K562 (cell line): ENCODE measurements around the gene PRELID3B. TPM values are rescaled to one million over a fixed set of nuclear protein-coding genes. Genes with fewer than 3 reads are reported as not detected.

Source experiments
- HMG20B ChIP-seq: fragments of 250-450 bp; sonication (Bioruptor Pico); IDR thresholded peaks from 2 replicates; pipeline ENCODE4 v1.5.0; 2021; ENCODE audit warnings: mild to moderate bottlenecking
- MTA2 ChIP-seq: fragments of 450-650 bp; IDR thresholded peaks from 2 replicates; pipeline ENCODE4 v1.6.1; 2016; ENCODE audit warnings: low read depth
- RBM39 ChIP-seq: fragments of 200-400 bp; formaldehyde crosslinking; optimal IDR thresholded peaks from 2 replicates; pipeline ENCODE3; 2018; ENCODE audit warnings: low read depth, low read length
- SNRNP70 ChIP-seq: fragments of 200-400 bp; formaldehyde crosslinking; optimal IDR thresholded peaks from 2 replicates; pipeline ENCODE3; 2017; ENCODE audit warnings: low read depth, low read length
- TCF7 ChIP-seq: sonication (generic); IDR thresholded peaks from 2 replicates; pipeline ENCODE4 v1.6.1; 2016; ENCODE audit warnings: antibody characterized with exemption, borderline replicate concordance
- TGIF2 ChIP-seq: sonication (generic); formaldehyde crosslinking; IDR thresholded peaks from 2 replicates; pipeline ENCODE4 v1.8.1; 2022; ENCODE audit warnings: mild to moderate bottlenecking, missing genetic modification reagents, moderate library complexity
- polyA plus RNA-seq, 8 experiments: library from polyadenylated mRNA; depleted of rRNA in 4 of 8; stranded (reverse) in 5 of 8; unstranded in 3 of 8; fragments of >200 nt; fragmentation: Nextera tagmentation in 2 of 8; fragmentation: Illumina TruSeq in 1 of 8; extraction: Ambion mirVana in 2 of 8; extraction: Trizol in 1 of 8; gene quantifications; 2 replicates each; pipeline versions ENCODE4 v1.2.1 to v1.2.3, GENCODE V29; 2011 to 2014; ENCODE audit warnings: inconsistent platforms in 1 of 8, missing spikeins in 1 of 8
- total RNA-seq, 7 experiments: library from RNA; depleted of rRNA in 6 of 7; stranded (reverse); fragments of >200 nt in 6 of 7; fragmentation: Illumina TruSeq in 2 of 7; extraction: Trizol in 2 of 7; gene quantifications; 2 replicates each; pipeline versions ENCODE4 v1.2.1 to v1.2.3, GENCODE V29; 2011 to 2021; ENCODE audit warnings: low replicate concordance in 1 of 7
- TF ChIP-seq, protein P1 (sequence below): fragments of 450-650 bp; IDR thresholded peaks from 2 replicates; pipeline ENCODE4 v1.6.1; 2016; ENCODE audit warnings: mild to moderate bottlenecking, moderate library complexity

Gene PRELID3B
- total and polyA plus RNA-seq, 9 of the 15 experiments (the other 6 are each of a cell fraction or from before 2014, with no cell fraction given) = 77.0 to 186 (median 101) TPM

DNA sequence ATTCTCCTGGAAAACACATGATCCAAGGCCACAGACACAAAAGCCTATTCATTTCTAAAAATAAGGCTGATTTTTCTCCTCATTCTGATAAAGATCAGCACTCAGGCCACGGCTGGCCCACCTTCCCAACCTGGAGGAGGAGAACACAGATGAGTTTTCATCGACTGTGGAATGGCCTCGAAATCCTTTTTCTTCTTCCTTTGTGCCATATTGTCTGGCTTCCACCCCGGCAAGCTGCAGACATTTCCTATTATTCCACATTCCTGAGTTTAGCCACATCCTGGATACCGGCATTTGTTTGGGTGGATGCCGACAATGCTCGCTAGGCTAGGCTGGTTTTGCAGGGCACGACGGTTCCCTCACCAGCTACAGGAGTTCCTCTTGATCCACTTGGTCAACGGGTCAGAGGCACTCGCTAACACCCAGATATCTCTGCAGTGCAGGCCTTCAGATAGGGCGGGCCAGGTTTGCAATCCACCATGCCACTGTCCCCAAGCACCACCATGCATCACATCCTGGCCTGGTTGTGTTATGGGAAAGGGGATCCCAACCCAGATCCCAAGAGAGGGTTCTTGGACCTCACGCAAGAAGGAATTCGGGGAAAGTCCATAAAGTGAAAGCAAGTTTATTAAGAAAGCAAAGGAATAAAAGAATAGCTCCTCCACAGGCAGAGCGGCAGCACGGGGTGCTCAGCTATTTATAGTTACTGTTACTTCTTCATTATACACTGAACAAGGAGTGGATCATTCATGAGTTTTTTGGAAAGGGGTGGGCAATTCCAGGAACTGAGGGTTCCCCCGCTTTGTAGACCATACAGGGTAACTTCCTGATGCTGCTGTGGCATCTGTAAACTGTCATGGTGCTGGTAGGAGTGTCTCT lies 31.4 kb downstream of the PRELID3B start (continued):
- TF ChIP-seq, protein P1, sequence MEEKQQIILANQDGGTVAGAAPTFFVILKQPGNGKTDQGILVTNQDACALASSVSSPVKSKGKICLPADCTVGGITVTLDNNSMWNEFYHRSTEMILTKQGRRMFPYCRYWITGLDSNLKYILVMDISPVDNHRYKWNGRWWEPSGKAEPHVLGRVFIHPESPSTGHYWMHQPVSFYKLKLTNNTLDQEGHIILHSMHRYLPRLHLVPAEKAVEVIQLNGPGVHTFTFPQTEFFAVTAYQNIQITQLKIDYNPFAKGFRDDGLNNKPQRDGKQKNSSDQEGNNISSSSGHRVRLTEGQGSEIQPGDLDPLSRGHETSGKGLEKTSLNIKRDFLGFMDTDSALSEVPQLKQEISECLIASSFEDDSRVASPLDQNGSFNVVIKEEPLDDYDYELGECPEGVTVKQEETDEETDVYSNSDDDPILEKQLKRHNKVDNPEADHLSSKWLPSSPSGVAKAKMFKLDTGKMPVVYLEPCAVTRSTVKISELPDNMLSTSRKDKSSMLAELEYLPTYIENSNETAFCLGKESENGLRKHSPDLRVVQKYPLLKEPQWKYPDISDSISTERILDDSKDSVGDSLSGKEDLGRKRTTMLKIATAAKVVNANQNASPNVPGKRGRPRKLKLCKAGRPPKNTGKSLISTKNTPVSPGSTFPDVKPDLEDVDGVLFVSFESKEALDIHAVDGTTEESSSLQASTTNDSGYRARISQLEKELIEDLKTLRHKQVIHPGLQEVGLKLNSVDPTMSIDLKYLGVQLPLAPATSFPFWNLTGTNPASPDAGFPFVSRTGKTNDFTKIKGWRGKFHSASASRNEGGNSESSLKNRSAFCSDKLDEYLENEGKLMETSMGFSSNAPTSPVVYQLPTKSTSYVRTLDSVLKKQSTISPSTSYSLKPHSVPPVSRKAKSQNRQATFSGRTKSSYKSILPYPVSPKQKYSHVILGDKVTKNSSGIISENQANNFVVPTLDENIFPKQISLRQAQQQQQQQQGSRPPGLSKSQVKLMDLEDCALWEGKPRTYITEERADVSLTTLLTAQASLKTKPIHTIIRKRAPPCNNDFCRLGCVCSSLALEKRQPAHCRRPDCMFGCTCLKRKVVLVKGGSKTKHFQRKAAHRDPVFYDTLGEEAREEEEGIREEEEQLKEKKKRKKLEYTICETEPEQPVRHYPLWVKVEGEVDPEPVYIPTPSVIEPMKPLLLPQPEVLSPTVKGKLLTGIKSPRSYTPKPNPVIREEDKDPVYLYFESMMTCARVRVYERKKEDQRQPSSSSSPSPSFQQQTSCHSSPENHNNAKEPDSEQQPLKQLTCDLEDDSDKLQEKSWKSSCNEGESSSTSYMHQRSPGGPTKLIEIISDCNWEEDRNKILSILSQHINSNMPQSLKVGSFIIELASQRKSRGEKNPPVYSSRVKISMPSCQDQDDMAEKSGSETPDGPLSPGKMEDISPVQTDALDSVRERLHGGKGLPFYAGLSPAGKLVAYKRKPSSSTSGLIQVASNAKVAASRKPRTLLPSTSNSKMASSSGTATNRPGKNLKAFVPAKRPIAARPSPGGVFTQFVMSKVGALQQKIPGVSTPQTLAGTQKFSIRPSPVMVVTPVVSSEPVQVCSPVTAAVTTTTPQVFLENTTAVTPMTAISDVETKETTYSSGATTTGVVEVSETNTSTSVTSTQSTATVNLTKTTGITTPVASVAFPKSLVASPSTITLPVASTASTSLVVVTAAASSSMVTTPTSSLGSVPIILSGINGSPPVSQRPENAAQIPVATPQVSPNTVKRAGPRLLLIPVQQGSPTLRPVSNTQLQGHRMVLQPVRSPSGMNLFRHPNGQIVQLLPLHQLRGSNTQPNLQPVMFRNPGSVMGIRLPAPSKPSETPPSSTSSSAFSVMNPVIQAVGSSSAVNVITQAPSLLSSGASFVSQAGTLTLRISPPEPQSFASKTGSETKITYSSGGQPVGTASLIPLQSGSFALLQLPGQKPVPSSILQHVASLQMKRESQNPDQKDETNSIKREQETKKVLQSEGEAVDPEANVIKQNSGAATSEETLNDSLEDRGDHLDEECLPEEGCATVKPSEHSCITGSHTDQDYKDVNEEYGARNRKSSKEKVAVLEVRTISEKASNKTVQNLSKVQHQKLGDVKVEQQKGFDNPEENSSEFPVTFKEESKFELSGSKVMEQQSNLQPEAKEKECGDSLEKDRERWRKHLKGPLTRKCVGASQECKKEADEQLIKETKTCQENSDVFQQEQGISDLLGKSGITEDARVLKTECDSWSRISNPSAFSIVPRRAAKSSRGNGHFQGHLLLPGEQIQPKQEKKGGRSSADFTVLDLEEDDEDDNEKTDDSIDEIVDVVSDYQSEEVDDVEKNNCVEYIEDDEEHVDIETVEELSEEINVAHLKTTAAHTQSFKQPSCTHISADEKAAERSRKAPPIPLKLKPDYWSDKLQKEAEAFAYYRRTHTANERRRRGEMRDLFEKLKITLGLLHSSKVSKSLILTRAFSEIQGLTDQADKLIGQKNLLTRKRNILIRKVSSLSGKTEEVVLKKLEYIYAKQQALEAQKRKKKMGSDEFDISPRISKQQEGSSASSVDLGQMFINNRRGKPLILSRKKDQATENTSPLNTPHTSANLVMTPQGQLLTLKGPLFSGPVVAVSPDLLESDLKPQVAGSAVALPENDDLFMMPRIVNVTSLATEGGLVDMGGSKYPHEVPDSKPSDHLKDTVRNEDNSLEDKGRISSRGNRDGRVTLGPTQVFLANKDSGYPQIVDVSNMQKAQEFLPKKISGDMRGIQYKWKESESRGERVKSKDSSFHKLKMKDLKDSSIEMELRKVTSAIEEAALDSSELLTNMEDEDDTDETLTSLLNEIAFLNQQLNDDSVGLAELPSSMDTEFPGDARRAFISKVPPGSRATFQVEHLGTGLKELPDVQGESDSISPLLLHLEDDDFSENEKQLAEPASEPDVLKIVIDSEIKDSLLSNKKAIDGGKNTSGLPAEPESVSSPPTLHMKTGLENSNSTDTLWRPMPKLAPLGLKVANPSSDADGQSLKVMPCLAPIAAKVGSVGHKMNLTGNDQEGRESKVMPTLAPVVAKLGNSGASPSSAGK = peak; percentile 55
- TF ChIP-seq HMG20B (CRISPR knock-in tag) = no peak
- no peak for TF ChIP-seq TGIF2 (CRISPR knock-in tag)
- peak; percentile 20; the same call in 1 of the 2 replicates for TF ChIP-seq MTA2
- no peak for TF ChIP-seq SNRNP70
- no peak for TF ChIP-seq RBM39
- no peak for TF ChIP-seq TCF7
